Lower lobe of right lung (tissue), 2 donors: ENCODE results near the gene SLC6A9. TPM values are rescaled to one million over a fixed set of nuclear protein-coding genes. Genes with fewer than 3 reads are reported as not detected.

ENCODE experiments used
- ATAC-seq, 2 donors: fragments of 200-7000 bp; cut with Tn5 transposase; one replicate each; pipeline ENCODE4 v1.9.1; 2020 to 2022; ENCODE audit warnings: mild to moderate bottlenecking in 2 of 2, moderate library complexity in 2 of 2
- DNase-seq: peaks from one replicate; pipeline ENCODE4 v3.0.0-alpha.2; 2020
- H3K27ac ChIP-seq: fragments of 200-600 bp; one replicate; pipeline ENCODE4 v1.8.0; 2022
- H3K27me3 ChIP-seq: fragments of 200-600 bp; one replicate; pipeline ENCODE4 v1.8.0; 2022; ENCODE audit warnings: low read depth
- H3K36me3 ChIP-seq: fragments of 200-600 bp; one replicate; pipeline ENCODE4 v1.8.0; 2022; ENCODE audit warnings: mild to moderate bottlenecking
- H3K4me1 ChIP-seq: fragments of 200-600 bp; one replicate; pipeline ENCODE4 v1.8.0; 2022
- H3K4me3 ChIP-seq: fragments of 200-600 bp; one replicate; pipeline ENCODE4 v1.8.0; 2022; ENCODE audit warnings: mild to moderate bottlenecking
- H3K9me3 ChIP-seq: fragments of 200-600 bp; one replicate; pipeline ENCODE4 v1.8.0; 2022
- intact Hi-C: fragments of 100-400 bp; cut with DNase I; formaldehyde crosslinking; loops from one replicate; pipeline ENCODE4 v1.11.0; 2022
- total RNA-seq: library from RNA; stranded (reverse); fragmentation: NEBNext Ultra II Directional; extraction: Animal tissue kit (Norgen Biotek cat#: 25700); gene quantifications from one replicate; pipeline ENCODE4 v1.2.1, GENCODE V29; 2021
- TF ChIP-seq, protein P1 (sequence below): fragments of 200-600 bp; IDR thresholded peaks from one replicate; pipeline ENCODE4 v1.8.0; 2022; ENCODE audit warnings: antibody characterized with exemption, mild to moderate bottlenecking
- donor health status: DM: no; HTN: yes; CAD: no; lungs with severe emphysema.

The SLC6A9 gene
- total RNA-seq, 1 donor from 2014 or later, result 24.2 TPM

DNA sequence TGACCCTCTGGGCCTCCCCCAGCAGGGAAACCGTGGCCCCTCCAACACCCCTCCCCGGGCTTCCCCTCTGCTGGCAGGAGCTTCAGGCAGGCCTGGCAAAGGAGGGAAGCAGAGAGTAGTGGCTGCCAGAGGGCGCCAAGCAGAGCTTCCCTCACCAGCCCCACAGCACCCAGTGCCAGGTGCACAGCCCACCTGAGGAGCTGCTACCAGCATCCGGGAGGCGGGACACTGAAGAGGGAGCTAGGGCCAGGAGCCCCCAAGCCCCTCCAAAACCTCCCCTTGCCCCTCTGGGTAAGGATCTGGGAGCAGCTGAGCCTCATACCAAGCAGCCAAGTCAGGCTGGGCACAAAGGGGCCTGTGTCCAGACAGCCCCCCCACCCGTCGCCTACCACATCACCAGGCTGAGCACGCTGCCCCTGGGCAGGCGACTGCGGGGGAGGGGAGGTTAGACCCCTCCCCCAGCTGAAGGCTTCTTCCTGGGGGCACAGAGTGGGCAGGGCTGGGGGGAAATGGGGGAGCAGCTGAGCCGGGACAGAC, 20.3 kb downstream of the SLC6A9 start:
- H3K4me1 ChIP-seq, result peaks cover under 1% of the 10 kb centered on the region
- ATAC-seq, result no peak
- no peaks in the 10 kb centered on the region for H3K9me3 ChIP-seq
- no peak for DNase-seq
- H3K36me3 ChIP-seq, result peaks cover 3% of the 10 kb centered on the region
- no peak overlapping the region for H3K27ac ChIP-seq
- no peak overlapping the region for H3K4me3 ChIP-seq
- intact Hi-C loops, result no loop called here
- TF ChIP-seq, protein P1, sequence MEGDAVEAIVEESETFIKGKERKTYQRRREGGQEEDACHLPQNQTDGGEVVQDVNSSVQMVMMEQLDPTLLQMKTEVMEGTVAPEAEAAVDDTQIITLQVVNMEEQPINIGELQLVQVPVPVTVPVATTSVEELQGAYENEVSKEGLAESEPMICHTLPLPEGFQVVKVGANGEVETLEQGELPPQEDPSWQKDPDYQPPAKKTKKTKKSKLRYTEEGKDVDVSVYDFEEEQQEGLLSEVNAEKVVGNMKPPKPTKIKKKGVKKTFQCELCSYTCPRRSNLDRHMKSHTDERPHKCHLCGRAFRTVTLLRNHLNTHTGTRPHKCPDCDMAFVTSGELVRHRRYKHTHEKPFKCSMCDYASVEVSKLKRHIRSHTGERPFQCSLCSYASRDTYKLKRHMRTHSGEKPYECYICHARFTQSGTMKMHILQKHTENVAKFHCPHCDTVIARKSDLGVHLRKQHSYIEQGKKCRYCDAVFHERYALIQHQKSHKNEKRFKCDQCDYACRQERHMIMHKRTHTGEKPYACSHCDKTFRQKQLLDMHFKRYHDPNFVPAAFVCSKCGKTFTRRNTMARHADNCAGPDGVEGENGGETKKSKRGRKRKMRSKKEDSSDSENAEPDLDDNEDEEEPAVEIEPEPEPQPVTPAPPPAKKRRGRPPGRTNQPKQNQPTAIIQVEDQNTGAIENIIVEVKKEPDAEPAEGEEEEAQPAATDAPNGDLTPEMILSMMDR, result no peak
- no peaks in the 10 kb centered on the region for H3K27me3 ChIP-seq

DNA sequence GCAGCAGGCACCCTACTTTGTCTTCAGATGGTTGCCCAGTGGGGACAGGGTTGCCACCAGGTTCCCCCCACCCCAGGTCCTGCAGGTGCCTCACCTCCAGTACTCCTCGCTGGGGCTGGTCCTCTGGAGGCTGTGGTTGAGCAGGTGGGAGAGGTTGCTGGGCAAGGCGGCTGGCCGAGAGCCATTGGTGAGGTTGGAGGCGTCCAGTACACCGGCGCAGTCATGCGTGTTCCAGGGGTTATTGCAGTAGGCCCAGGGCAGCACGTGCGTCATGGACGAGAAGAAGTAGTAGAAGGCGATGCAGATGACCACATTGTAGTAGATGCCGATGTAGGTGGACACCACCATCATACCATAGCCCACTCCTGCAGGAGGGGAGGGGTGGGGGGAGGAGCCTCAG, 23.0 kb downstream of the SLC6A9 start:
- H3K36me3 ChIP-seq, result peaks cover 3% of the 10 kb centered on the region
- TF ChIP-seq, protein P1, result no peak
- no peaks in the 10 kb centered on the region for H3K27me3 ChIP-seq
- ATAC-seq (no peak), DNase-seq (no peak)
- no peak overlapping the region for H3K4me3 ChIP-seq
- H3K4me1 ChIP-seq, result peaks cover 3% of the 10 kb centered on the region
- intact Hi-C loops, result no loop called here
- H3K9me3 ChIP-seq, result no peaks in the 10 kb centered on the region
- H3K27ac ChIP-seq, result no peak overlapping the region

DNA sequence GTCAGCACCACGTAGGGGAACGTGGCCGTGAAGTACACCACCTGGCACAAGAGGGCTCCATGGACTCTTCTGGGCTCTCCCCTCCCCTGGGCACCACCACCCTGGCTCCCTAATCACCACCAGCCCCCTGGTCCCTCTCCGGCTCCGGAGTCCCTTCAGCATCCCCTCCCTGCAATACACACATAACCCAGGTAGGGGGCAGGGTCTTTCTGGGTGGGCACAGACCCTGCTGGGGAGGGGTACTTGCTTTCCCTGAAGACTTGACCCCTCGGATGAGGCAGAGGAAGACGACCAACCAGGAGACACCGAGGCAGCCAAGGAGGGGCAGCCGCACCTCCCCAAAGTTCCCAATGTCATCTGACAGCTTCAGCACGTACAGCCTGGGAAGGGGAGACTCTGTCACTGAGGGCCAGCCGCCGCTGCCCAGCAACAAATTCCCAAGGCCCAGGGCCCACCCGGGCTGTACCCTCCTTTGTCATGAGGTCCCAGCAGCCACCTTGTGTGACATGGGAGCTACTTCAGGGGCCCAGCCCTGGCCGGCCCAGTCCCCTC, 28.6 kb downstream of the SLC6A9 start:
- DNase-seq (no peak), ATAC-seq (no peak)
- H3K4me3 ChIP-seq, result no peak overlapping the region
- no peaks in the 10 kb centered on the region for H3K9me3 ChIP-seq
- no peak overlapping the region for H3K27ac ChIP-seq
- H3K36me3 ChIP-seq, result peaks cover 18% of the 10 kb centered on the region
- intact Hi-C loops, result no loop called here
- peaks cover 3% of the 10 kb centered on the region for H3K4me1 ChIP-seq
- TF ChIP-seq, protein P1, result no peak
- H3K27me3 ChIP-seq, result no peaks in the 10 kb centered on the region

DNA sequence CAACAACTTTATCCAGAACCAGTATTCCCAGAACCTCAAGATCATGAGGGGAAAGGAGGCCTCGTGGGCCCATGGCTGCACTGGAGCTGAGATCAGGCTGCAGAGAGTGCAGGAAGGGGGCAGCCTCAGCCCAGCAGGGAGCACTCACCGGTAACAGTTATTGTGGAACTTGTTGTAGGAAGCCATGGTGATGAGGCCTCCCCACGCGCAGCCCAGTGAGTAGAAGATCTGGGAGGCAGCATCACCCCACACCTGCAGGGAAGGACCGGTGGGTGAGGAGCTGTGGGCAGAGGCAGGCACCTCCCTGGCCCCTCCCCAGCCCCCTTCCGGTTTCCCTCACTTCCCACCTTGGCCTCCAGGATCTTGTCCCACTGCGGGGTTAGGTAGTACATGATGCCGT, 29.1 kb downstream of the SLC6A9 start:
- Histone ChIP-seq H3K4me3 (no peak overlapping the region), H3K9me3 (no peaks in the 10 kb centered on the region), H3K27ac (no peak overlapping the region), H3K27me3 (no peaks in the 10 kb centered on the region), H3K36me3 (peaks cover 18% of the 10 kb centered on the region), H3K4me1 (peaks cover 3% of the 10 kb centered on the region)
- TF ChIP-seq, protein P1, result no peak
- intact Hi-C loops, result no loop called here
- ATAC-seq (no peak), DNase-seq (no peak)

DNA sequence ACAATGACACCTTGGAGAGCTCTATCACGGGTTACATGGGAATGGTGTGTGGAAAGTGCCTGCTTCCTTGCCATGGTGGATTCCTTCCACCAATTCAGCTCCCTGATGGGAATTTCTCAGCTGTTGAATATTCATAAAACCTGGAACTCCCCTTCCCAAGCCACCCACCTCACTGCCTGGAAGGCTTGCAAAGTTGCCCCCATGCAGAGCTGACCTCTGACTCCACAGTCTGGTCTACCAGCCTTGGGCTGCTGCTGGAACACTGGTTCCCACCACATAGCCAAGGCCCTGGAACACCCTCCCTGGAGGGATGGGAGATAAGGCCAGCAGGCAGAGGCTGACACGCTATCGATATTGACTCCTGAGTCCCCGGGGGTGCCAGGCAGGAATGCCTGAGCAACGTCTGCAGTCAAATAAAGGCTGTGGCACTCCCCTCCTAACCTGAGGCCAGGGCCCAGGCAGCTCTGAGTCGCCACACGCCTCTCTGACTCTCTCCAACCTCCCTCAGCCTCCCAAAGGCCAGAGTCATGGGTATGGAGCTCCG, 31.1 kb downstream of the SLC6A9 start:
- Histone ChIP-seq H3K9me3 (no peaks in the 10 kb centered on the region), H3K27ac (no peak overlapping the region), H3K36me3 (peaks cover 18% of the 10 kb centered on the region), H3K4me3 (no peak overlapping the region), H3K4me1 (no peaks in the 10 kb centered on the region), H3K27me3 (no peaks in the 10 kb centered on the region)
- intact Hi-C loops, result no loop called here
- no peak for ATAC-seq
- DNase-seq, result no peak
- TF ChIP-seq, protein P1, result no peak
